ENCODE measurements around the gene LRRC17. TPM values are rescaled to one million over a fixed set of nuclear protein-coding genes. Genes with fewer than 3 reads are reported as not detected.
"Not testable (repeated sequence)": the region's sequence is repeated elsewhere in the genome, so short reads cannot be mapped to it uniquely, and the experiment has no call there.

Gene LRRC17
- total RNA-seq, 4 donors from 2014 or later = 0.69 to 3.2 (median 2.6) TPM; not detected in 1

DNA sequence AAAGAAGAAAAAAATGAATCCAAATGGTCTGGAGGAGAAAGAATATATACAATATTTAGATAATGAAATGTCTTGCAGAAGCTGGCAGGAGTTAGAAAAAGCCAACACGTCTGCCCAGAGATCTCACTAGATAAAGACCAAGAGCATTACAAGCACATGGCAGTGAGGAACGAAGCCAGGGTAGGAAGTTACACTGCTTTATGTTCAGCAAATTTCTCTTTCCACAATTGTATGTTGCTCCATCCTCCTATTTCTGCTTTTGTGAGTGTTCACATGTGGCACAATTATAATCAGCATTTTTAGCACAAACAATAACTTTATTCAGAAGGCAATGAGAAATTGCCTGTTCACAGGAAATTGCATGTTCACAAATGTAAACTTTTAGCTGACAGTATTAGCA lies 53.7 kb downstream of the LRRC17 start:
- DNase-seq (ENCODE audit: low spot score) = no peak
- TF ChIP-seq, protein P1, sequence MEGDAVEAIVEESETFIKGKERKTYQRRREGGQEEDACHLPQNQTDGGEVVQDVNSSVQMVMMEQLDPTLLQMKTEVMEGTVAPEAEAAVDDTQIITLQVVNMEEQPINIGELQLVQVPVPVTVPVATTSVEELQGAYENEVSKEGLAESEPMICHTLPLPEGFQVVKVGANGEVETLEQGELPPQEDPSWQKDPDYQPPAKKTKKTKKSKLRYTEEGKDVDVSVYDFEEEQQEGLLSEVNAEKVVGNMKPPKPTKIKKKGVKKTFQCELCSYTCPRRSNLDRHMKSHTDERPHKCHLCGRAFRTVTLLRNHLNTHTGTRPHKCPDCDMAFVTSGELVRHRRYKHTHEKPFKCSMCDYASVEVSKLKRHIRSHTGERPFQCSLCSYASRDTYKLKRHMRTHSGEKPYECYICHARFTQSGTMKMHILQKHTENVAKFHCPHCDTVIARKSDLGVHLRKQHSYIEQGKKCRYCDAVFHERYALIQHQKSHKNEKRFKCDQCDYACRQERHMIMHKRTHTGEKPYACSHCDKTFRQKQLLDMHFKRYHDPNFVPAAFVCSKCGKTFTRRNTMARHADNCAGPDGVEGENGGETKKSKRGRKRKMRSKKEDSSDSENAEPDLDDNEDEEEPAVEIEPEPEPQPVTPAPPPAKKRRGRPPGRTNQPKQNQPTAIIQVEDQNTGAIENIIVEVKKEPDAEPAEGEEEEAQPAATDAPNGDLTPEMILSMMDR (IDR thresholded peaks at IDR 0.05) = no peak
- ATAC-seq (ENCODE audit: low FRiP score) = no peak

DNA sequence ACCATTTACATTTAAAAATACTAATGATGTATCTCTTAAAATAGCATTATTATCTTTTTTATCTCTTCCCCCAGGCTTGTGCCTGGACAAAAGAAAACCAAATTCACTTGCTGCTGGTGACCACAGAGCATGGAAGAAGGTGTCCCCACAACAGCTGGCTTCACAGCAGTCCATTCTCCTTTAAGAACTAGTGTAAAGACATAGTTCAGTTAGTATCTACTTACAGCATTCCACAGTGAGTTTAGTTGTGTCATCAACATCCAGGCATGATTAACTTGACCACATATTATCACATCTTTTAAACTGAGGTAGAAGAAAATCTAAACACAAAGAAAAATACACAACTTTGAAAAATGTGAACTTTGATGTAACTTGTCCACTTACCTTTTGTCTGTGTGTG lies 55.0 kb downstream of the LRRC17 start:
- TF ChIP-seq, protein P1 (IDR thresholded peaks at IDR 0.05) = no peak
- DNase-seq (ENCODE audit: low spot score) (no peak), ATAC-seq (ENCODE audit: low FRiP score) (no peak)

DNA sequence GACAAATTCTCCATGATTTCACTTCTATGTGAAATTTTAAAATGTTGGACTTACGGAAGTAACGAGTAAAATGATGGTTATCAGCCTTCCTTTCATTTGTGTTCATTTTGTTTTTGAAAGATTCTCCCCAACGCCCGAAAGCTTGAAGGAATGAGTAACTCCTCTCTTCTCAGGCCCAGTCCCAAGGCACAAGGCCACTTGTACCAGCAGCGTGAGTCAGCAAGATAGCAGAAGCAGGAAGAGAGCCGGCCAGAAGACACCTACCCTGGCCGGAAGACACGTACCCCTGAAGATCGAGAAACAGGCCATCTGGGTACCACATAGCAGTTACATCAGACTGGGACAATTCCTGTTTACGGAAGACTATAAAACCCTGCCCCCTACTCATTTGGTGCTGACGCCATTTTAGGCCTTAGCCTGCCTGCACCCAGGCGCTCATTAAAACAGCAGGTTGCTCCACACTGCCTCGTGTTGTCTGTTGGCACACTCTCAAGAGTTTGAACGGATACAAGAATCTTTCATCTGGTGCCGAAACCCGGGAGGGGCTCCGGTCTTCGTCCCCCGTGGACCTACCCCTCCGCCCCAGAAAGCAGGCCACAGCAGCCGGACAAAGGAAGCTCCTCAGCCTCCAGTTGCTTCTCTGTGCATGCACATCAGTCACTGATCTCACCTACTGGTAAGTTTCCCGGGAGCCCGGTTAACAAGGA lies 60.4 kb downstream of the LRRC17 start:
- TF ChIP-seq, protein P1 (IDR thresholded peaks at IDR 0.05) = no peak
- no peak for ATAC-seq (ENCODE audit: low FRiP score)
- DNase-seq (ENCODE audit: low spot score) = no peak

DNA sequence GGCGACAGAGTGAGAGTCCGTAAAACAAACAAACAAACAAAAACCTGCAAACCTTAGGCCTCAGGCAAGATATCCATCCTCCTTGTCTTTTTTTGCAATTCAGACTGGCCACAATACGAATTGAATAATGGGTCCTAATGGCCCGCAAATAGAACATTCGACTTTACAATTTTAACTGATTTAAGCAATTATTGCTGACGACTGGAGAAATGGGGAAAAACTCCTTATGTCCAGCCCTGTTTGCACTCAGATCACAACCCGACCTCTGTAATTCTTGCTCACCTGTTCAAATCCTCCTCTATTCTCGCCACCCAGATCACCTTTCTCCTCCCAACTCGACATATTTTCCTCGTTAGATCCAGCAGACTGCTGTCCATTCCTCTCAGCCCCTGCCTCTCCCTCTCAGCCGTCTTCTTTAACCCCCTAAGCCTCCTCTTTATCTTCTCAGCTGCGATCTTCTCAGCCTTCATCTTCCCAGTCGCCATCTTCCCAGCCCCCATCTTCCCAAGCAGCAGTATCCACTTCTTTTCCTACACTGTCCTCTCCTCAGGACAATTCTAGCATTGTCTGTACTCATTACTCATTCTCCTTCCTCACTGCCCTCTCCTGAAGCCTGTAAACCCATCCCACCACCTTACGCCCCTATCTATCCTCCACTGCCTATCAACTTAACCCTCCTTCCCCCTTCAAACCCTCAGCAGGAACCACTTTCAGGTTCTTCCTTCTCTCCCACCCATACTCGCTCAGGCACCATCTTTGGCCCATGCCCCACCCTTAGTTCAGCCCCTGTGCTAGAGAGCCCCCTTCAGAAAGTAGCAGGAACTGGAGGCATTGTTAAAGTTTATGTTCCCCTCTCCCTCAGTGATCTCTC lies 61.8 kb downstream of the LRRC17 start:
- no peak for ATAC-seq (ENCODE audit: low FRiP score)
- TF ChIP-seq, protein P1 (IDR thresholded peaks at IDR 0.05) = no peak
- DNase-seq (ENCODE audit: low spot score) = no peak

DNA sequence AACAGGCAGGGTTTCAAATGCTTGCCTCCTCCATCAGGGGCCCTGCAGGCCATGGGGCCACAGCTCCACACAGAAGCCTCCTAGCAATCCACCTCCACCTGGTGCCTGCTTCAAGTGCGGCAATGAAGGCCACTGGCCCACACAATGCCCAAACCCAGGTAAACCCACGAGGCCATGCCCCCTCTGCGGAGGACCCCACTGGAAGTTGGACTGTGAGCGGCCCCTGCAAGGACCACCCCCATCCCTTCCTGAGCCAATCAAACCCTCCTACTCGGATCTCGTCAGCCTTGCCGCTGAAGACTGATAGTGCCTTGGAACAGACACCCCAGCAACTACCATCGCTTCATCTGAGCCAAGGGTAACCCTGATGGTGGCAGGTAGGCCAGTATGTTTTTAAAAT lies 63.1 kb downstream of the LRRC17 start:
- ATAC-seq (ENCODE audit: low FRiP score) (no peak), DNase-seq (ENCODE audit: low spot score) (no peak)
- TF ChIP-seq, protein P1 (IDR thresholded peaks at IDR 0.05) = no peak

DNA sequence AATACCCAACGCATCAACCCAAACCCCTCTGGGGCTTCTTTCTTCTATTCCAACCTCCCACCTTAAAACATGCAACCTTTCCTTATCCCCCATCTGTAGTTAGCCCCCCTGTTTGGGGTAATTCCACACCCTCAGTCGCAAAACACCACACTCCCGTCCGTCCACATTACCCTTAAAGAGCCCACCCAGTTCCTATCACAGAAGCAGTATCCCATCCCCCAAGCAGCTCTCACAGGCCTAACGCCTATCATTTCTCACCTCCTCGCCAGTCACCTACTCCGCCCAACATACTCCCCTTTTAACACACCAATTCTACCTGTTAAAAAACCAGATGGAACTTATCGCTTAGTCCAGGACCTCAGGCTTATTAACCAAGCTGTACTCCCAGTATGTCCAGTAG lies 63.7 kb downstream of the LRRC17 start:
- ATAC-seq (ENCODE audit: low FRiP score) (no peak), DNase-seq (ENCODE audit: low spot score) (no peak)
- TF ChIP-seq, protein P1 (IDR thresholded peaks at IDR 0.05) = no peak

DNA sequence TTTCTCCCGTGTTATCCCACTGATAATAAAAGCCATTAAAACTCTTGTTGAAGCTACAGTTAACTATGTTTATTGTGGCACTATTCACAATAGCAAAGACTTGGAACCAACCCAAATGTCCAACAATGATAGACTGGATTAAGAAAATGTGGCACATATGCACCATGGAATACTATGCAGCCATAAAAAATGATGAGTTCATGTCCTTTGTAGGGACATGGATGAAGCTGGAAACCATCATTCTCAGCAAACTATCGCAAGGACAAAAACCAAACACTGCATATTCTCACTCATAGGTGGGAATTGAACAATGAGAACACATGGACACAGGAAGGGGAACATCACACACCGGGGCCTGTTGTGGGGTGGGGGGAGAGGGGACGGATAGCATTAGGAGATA lies 64.8 kb downstream of the LRRC17 start:
- DNase-seq (ENCODE audit: low spot score); ATAC-seq (ENCODE audit: low FRiP score): not testable (repeated sequence)
